Karpas-422 (cell line): Measurements from ENCODE around the gene BRINP2. TPM values are rescaled to one million over a fixed set of nuclear protein-coding genes. Genes with fewer than 3 reads are reported as not detected.

Experiments used
- DNase-seq: peaks from one replicate; pipeline ENCODE4 v3.0.0-alpha.2; 2015
- H2AFZ ChIP-seq: fragments of 200-600 bp; sonication (generic); 2 replicates; pipeline ENCODE4 v1.6.1; 2014; ENCODE audit warnings: antibody characterized with exemption, low read length, mixed read lengths
- H3K27ac ChIP-seq: fragments of 200-600 bp; sonication (generic); 2 replicates; pipeline ENCODE4 v1.5.1; 2014; ENCODE audit warnings: mild to moderate bottlenecking, low read length, moderate library complexity
- H3K27me3 ChIP-seq: fragments of 200-600 bp; sonication (generic); 2 replicates; pipeline ENCODE4 v1.6.1; 2014; ENCODE audit warnings: low read length, mixed read lengths
- H3K36me3 ChIP-seq: fragments of 200-600 bp; sonication (generic); 2 replicates; pipeline ENCODE4 v1.6.1; 2014; ENCODE audit warnings: low read length, mixed read lengths; ENCODE audit not compliant: insufficient read depth
- H3K4me1 ChIP-seq: fragments of 200-600 bp; sonication (generic); 2 replicates; pipeline ENCODE4 v1.6.1; 2014; ENCODE audit warnings: mild to moderate bottlenecking, low read length, mixed read lengths
- H3K4me2 ChIP-seq: fragments of 200-600 bp; sonication (generic); 2 replicates; pipeline ENCODE4 v1.6.1; 2014; ENCODE audit warnings: low read length, low read depth, mild to moderate bottlenecking; ENCODE audit not compliant: poor library complexity, severe bottlenecking
- H3K4me3 ChIP-seq: fragments of 200-600 bp; sonication (generic); 2 replicates; pipeline ENCODE4 v1.5.1; 2014; ENCODE audit warnings: mild to moderate bottlenecking, antibody characterized with exemption, low read length, mixed read lengths
- H3K79me2 ChIP-seq: fragments of 200-600 bp; sonication (generic); 2 replicates; pipeline ENCODE4 v1.6.1; 2014; ENCODE audit warnings: mild to moderate bottlenecking, low read length, mixed read lengths
- H3K9ac ChIP-seq: fragments of 200-600 bp; sonication (generic); 2 replicates; pipeline ENCODE4 v1.6.0; 2014; ENCODE audit warnings: low read length
- H3K9me2 ChIP-seq: fragments of 200-600 bp; sonication (generic), shearing (Covaris generic); replicated peaks from 2 replicates; pipeline ENCODE4 v1.6.0; 2014; ENCODE audit warnings: mild to moderate bottlenecking, low read length, moderate library complexity; ENCODE audit not compliant: insufficient read depth
- H3K9me3 ChIP-seq: fragments of 300-700, 200-600 bp; sonication (generic); 2 replicates; pipeline ENCODE4 v1.6.1; 2014; ENCODE audit warnings: low read length, mixed read lengths
- H4K20me1 ChIP-seq: fragments of 200-600 bp; sonication (generic); 2 replicates; pipeline ENCODE4 v1.6.1; 2014; ENCODE audit warnings: mild to moderate bottlenecking, antibody characterized with exemption, low read length, low read depth; ENCODE audit not compliant: insufficient read depth
- total RNA-seq: library from RNA; depleted of rRNA; stranded (reverse); fragments of >200 nt; shearing (Covaris generic); gene quantifications from 2 replicates; pipeline ENCODE4 v1.2.3, GENCODE V29; 2014; ENCODE audit warnings: low replicate concordance

BRINP2 gene
- total RNA-seq, 1 experiment from 2014 or later: not detected

- no peak overlapping the region for H3K4me3 ChIP-seq
- no peaks in the 10 kb centered on the region for H3K27me3 ChIP-seq
- H3K4me1 ChIP-seq: no peaks in the 10 kb centered on the region
- H3K4me2 ChIP-seq: no peak overlapping the region
- H3K9me3 ChIP-seq: no peaks in the 10 kb centered on the region
- H3K36me3 ChIP-seq: no peaks in the 10 kb centered on the region
- no peak overlapping the region for H3K27ac ChIP-seq
- H2AFZ ChIP-seq: no peak overlapping the region
- no peaks in the 10 kb centered on the region for H4K20me1 ChIP-seq
- H3K79me2 ChIP-seq: no peaks in the 10 kb centered on the region
- no peak for DNase-seq
- no peaks in the 10 kb centered on the region for H3K9me2 ChIP-seq
- H3K9ac ChIP-seq: no peak overlapping the region
Observed at GRCh38 chr1:177132141-177132540, 38.6 kb upstream of the BRINP2 start.

GRCh38 chr1:177133977-177134538, 36.7 kb upstream of the BRINP2 start:
- Histone ChIP-seq H3K9ac (no peak overlapping the region), H3K79me2 (no peaks in the 10 kb centered on the region)

GRCh38 chr1:177135250-177135649, 35.5 kb upstream of the BRINP2 start:
- Histone ChIP-seq H3K79me2 (no peaks in the 10 kb centered on the region), H3K9ac (no peak overlapping the region), H3K4me2 (no peak overlapping the region), H3K9me2 (peaks cover 7% of the 10 kb centered on the region; the same call in 1 of the 2 replicates), H3K4me3 (no peak overlapping the region), H3K27ac (no peak overlapping the region), H3K4me1 (peaks cover 5% of the 10 kb centered on the region; the same call in 1 of the 2 replicates), H3K36me3 (no peaks in the 10 kb centered on the region), H3K9me3 (no peaks in the 10 kb centered on the region), H3K27me3 (no peaks in the 10 kb centered on the region), H2AFZ (no peak overlapping the region), H4K20me1 (no peaks in the 10 kb centered on the region)
- no peak for DNase-seq

More at GRCh38 chr1:177133977-177134538, 36.7 kb upstream of the BRINP2 start:
- Histone ChIP-seq H3K27me3 (no peaks in the 10 kb centered on the region), H3K9me2 (no peaks in the 10 kb centered on the region), H3K9me3 (no peaks in the 10 kb centered on the region), H3K36me3 (no peaks in the 10 kb centered on the region), H3K27ac (no peak overlapping the region), H3K4me1 (no peaks in the 10 kb centered on the region), H3K4me2 (no peak overlapping the region), H4K20me1 (no peaks in the 10 kb centered on the region), H3K4me3 (no peak overlapping the region), H2AFZ (no peak overlapping the region)
- no peak for DNase-seq

- no peaks in the 10 kb centered on the region for H3K36me3 ChIP-seq
- no peaks in the 10 kb centered on the region for H3K79me2 ChIP-seq
- H3K4me1 ChIP-seq: peaks cover 6% of the 10 kb centered on the region; the same call in 1 of the 2 replicates
- no peak overlapping the region for H3K4me2 ChIP-seq
- no peaks in the 10 kb centered on the region for H4K20me1 ChIP-seq
- peaks cover 7% of the 10 kb centered on the region; the same call in 1 of the 2 replicates for H3K9me2 ChIP-seq
- no peak overlapping the region for H3K27ac ChIP-seq
- no peak overlapping the region for H3K9ac ChIP-seq
- no peaks in the 10 kb centered on the region for H3K9me3 ChIP-seq
- no peak for DNase-seq
- no peak overlapping the region for H2AFZ ChIP-seq
- H3K4me3 ChIP-seq: no peak overlapping the region
- H3K27me3 ChIP-seq: no peaks in the 10 kb centered on the region
Observed at GRCh38 chr1:177137814-177138213, 32.9 kb upstream of the BRINP2 start.

- no peak for DNase-seq
- H4K20me1 ChIP-seq: no peaks in the 10 kb centered on the region
- no peaks in the 10 kb centered on the region for H3K9me3 ChIP-seq
- H3K4me3 ChIP-seq: no peak overlapping the region
- H3K9me2 ChIP-seq: peaks cover 7% of the 10 kb centered on the region; the same call in 1 of the 2 replicates
- peaks cover 6% of the 10 kb centered on the region; the same call in 1 of the 2 replicates for H3K4me1 ChIP-seq
- H3K36me3 ChIP-seq: no peaks in the 10 kb centered on the region
- no peak overlapping the region for H3K4me2 ChIP-seq
- H3K9ac ChIP-seq: no peak overlapping the region
- H3K27ac ChIP-seq: no peak overlapping the region
- no peaks in the 10 kb centered on the region for H3K79me2 ChIP-seq
- H3K27me3 ChIP-seq: no peaks in the 10 kb centered on the region
- H2AFZ ChIP-seq: no peak overlapping the region
Observed at GRCh38 chr1:177138347-177138746, 32.4 kb upstream of the BRINP2 start.

GRCh38 chr1:177142010-177142409, 28.7 kb upstream of the BRINP2 start:
- Histone ChIP-seq H3K36me3 (no peaks in the 10 kb centered on the region), H2AFZ (no peak overlapping the region), H3K79me2 (no peaks in the 10 kb centered on the region), H3K27ac (no peak overlapping the region), H4K20me1 (no peaks in the 10 kb centered on the region), H3K4me3 (no peak overlapping the region), H3K4me1 (peaks cover 6% of the 10 kb centered on the region; the same call in 1 of the 2 replicates), H3K4me2 (no peak overlapping the region), H3K9me2 (peaks cover 7% of the 10 kb centered on the region; the same call in 1 of the 2 replicates), H3K9ac (no peak overlapping the region), H3K27me3 (no peaks in the 10 kb centered on the region), H3K9me3 (no peaks in the 10 kb centered on the region)
- no peak for DNase-seq

GRCh38 chr1:177142791-177143271, 27.9 kb upstream of the BRINP2 start:
- Histone ChIP-seq H3K4me1 (peaks cover 6% of the 10 kb centered on the region; the same call in 1 of the 2 replicates), H3K9me3 (no peaks in the 10 kb centered on the region)

GRCh38 chr1:177145106-177146070, 25.4 kb upstream of the BRINP2 start:
- no peaks in the 10 kb centered on the region for H3K79me2 ChIP-seq
- DNase-seq: no peak
- H3K4me1 ChIP-seq: no peaks in the 10 kb centered on the region
- H3K4me2 ChIP-seq: no peak overlapping the region
- no peaks in the 10 kb centered on the region for H3K9me3 ChIP-seq
- H3K9me2 ChIP-seq: no peaks in the 10 kb centered on the region
- H3K27me3 ChIP-seq: no peaks in the 10 kb centered on the region
- H3K27ac ChIP-seq: no peak overlapping the region
- H4K20me1 ChIP-seq: no peaks in the 10 kb centered on the region
- no peak overlapping the region for H2AFZ ChIP-seq
- H3K9ac ChIP-seq: no peak overlapping the region
- H3K4me3 ChIP-seq: no peak overlapping the region
- H3K36me3 ChIP-seq: no peaks in the 10 kb centered on the region

More at GRCh38 chr1:177142791-177143271, 27.9 kb upstream of the BRINP2 start:
- Histone ChIP-seq H4K20me1 (no peaks in the 10 kb centered on the region), H3K36me3 (no peaks in the 10 kb centered on the region), H3K4me2 (no peak overlapping the region), H2AFZ (no peak overlapping the region), H3K27me3 (no peaks in the 10 kb centered on the region), H3K4me3 (no peak overlapping the region), H3K9ac (no peak overlapping the region), H3K9me2 (peaks cover 7% of the 10 kb centered on the region; the same call in 1 of the 2 replicates), H3K27ac (no peak overlapping the region), H3K79me2 (no peaks in the 10 kb centered on the region)
- DNase-seq: no peak
